Natural killer cell (primary cell): Measurements from ENCODE around the gene CBLB. TPM values are rescaled to one million over a fixed set of nuclear protein-coding genes. Genes with fewer than 3 reads are reported as not detected.

Source experiments
- ATAC-seq, 3 donors: fragments of 150-1000 bp in 2 of 3; fragments of 200-7000 bp in 1 of 3; cut with Tn5 transposase; 1 replicate in 1 of 3; 2 replicates in 2 of 3; pipeline ENCODE4 v1.10.0; 2021; ENCODE audit warnings: mild to moderate bottlenecking in 2 of 3, moderate library complexity in 2 of 3
- DNase-seq, 2 donors: peaks; one replicate each; pipeline versions ENCODE4 v3.0.0 to v3.0.0-alpha.2; 2013 to 2021; ENCODE audit warnings: mixed read lengths in 1 of 2
- H3K27ac ChIP-seq: one replicate; pipeline ENCODE4 v1.5.1; 2013; ENCODE audit warnings: mild to moderate bottlenecking, low read length
- H3K27me3 ChIP-seq: one replicate; pipeline ENCODE4 v1.6.1; 2013; ENCODE audit warnings: low read length; ENCODE audit not compliant: control insufficient read depth, insufficient read depth
- H3K36me3 ChIP-seq: one replicate; pipeline ENCODE4 v1.6.1; 2013; ENCODE audit warnings: low read length; ENCODE audit not compliant: control insufficient read depth, insufficient read depth
- H3K4me1 ChIP-seq: one replicate; pipeline ENCODE4 v1.6.1; 2013; ENCODE audit warnings: low read length; ENCODE audit not compliant: control insufficient read depth, insufficient read depth
- H3K4me3 ChIP-seq: one replicate; pipeline ENCODE4 v1.5.1; 2013; ENCODE audit warnings: low read length
- H3K9me3 ChIP-seq: one replicate; pipeline ENCODE4 v1.6.1; 2013; ENCODE audit warnings: low read length; ENCODE audit not compliant: control insufficient read depth, insufficient read depth
- H3K27ac Mint-ChIP-seq, 2 donors: one replicate each; pipeline ENCODE4 v1.8.0; 2022; ENCODE audit warnings: mild to moderate bottlenecking in 2 of 2, mixed read lengths in 2 of 2, moderate library complexity in 1 of 2
- H3K27me3 Mint-ChIP-seq, 2 donors: one replicate each; pipeline ENCODE4 v1.8.0; 2022; ENCODE audit warnings: low read depth in 2 of 2, mixed read lengths in 2 of 2
- H3K36me3 Mint-ChIP-seq: one replicate; pipeline ENCODE4 v1.8.0; 2022; ENCODE audit warnings: mixed read lengths
- H3K4me1 Mint-ChIP-seq, 2 donors: one replicate each; pipeline ENCODE4 v1.8.0; 2022; ENCODE audit warnings: mixed read lengths in 2 of 2
- H3K4me3 Mint-ChIP-seq: one replicate; pipeline ENCODE4 v1.8.0; 2022; ENCODE audit warnings: mild to moderate bottlenecking, moderate library complexity, mixed read lengths
- H3K9me3 Mint-ChIP-seq, 2 donors: one replicate each; pipeline ENCODE4 v1.8.0; 2022; ENCODE audit warnings: mixed read lengths in 2 of 2
- CTCF ChIP-seq: fragments of 200-600 bp; IDR thresholded peaks from one replicate; pipeline ENCODE4 v1.8.0; 2022; ENCODE audit warnings: antibody characterized with exemption
- WGBS: methylation state at CpG from one replicate; pipeline ENCODE4 v1.1.7; 2013; ENCODE audit warnings: missing lambda C conversion rate; ENCODE audit not compliant: insufficient coverage; 5-methylcytosine and 5-hydroxymethylcytosine counted together
- intact Hi-C: fragments of 100-400 bp; cut with micrococcal nuclease; formaldehyde crosslinking; loops from one replicate; pipeline ENCODE4 v1.14.2; 2022
- total RNA-seq, 4 donors: library from RNA; stranded (reverse); fragments of 120-200 nt in 1 of 4; gene quantifications; one replicate each; pipeline versions ENCODE4 v1.2.3 to v1.2.4, GENCODE V29; 2013 to 2022

The CBLB gene
- total RNA-seq, 3 donors from 2014 or later (not counting 1 experiment from before 2014, with no cell fraction given) = 180 to 287 (median 230) TPM

GRCh38 chr3:105913616-105914015, 44.8 kb upstream of the CBLB start:
- no peaks in the 10 kb centered on the region for H3K27me3 Mint-ChIP-seq
- no peak overlapping the region for H3K27ac Mint-ChIP-seq
- H3K4me1 Mint-ChIP-seq = no peaks in the 10 kb centered on the region
- peaks cover 6% of the 10 kb centered on the region for H3K36me3 Mint-ChIP-seq
- no peaks in the 10 kb centered on the region for H3K4me1 ChIP-seq
- no peak overlapping the region for H3K4me3 Mint-ChIP-seq
- over 99% methylated on average over 7 of the region's 7 CpGs for WGBS
- no peaks in the 10 kb centered on the region for H3K36me3 ChIP-seq
- ATAC-seq (no peak), DNase-seq (no peak)
- no peak for TF ChIP-seq CTCF
- H3K4me3 ChIP-seq = no peak overlapping the region
- H3K9me3 ChIP-seq = no peaks in the 10 kb centered on the region
- intact Hi-C loops = no loop called here
- no peak overlapping the region for H3K27ac ChIP-seq
- peaks cover 0 to 4% of the 10 kb centered on the region in 2 donors for H3K9me3 Mint-ChIP-seq
- H3K27me3 ChIP-seq = no peaks in the 10 kb centered on the region

GRCh38 chr3:105912891-105913290, 44.1 kb upstream of the CBLB start:
- no peak for TF ChIP-seq CTCF
- H3K9me3 ChIP-seq = no peaks in the 10 kb centered on the region
- no peaks in the 10 kb centered on the region for H3K4me1 ChIP-seq
- H3K36me3 ChIP-seq = no peaks in the 10 kb centered on the region
- intact Hi-C loops = no loop called here
- H3K36me3 Mint-ChIP-seq = peaks cover 6% of the 10 kb centered on the region
- H3K4me1 Mint-ChIP-seq = no peaks in the 10 kb centered on the region
- H3K4me3 ChIP-seq = no peak overlapping the region
- ATAC-seq = no peak
- H3K9me3 Mint-ChIP-seq = peaks cover 0 to 4% of the 10 kb centered on the region in 2 donors
- DNase-seq = no peak
- H3K27me3 Mint-ChIP-seq = no peaks in the 10 kb centered on the region
- no peak overlapping the region for H3K4me3 Mint-ChIP-seq
- no peak overlapping the region for H3K27ac Mint-ChIP-seq
- no peak overlapping the region for H3K27ac ChIP-seq
- H3K27me3 ChIP-seq = no peaks in the 10 kb centered on the region

- Histone ChIP-seq H3K4me3 (no peak overlapping the region), H3K27ac (no peak overlapping the region), H3K27me3 (no peaks in the 10 kb centered on the region), H3K4me1 (no peaks in the 10 kb centered on the region), H3K9me3 (no peaks in the 10 kb centered on the region), H3K36me3 (no peaks in the 10 kb centered on the region)
- H3K4me1 Mint-ChIP-seq = no peaks in the 10 kb centered on the region
- no peaks in the 10 kb centered on the region for H3K27me3 Mint-ChIP-seq
- DNase-seq (no peak), ATAC-seq (no peak)
- peaks cover 6% of the 10 kb centered on the region for H3K36me3 Mint-ChIP-seq
- intact Hi-C loops = no loop called here
- TF ChIP-seq CTCF = no peak
- H3K27ac Mint-ChIP-seq = no peak overlapping the region
- no peak overlapping the region for H3K4me3 Mint-ChIP-seq
- H3K9me3 Mint-ChIP-seq = peaks cover 0 to 4% of the 10 kb centered on the region in 2 donors
Measured at GRCh38 chr3:105911496-105911895, 42.7 kb upstream of the CBLB start.

- no peaks in the 10 kb centered on the region for H3K4me1 ChIP-seq
- no peak for ATAC-seq
- no peaks in the 10 kb centered on the region for H3K36me3 Mint-ChIP-seq
- no peak overlapping the region for H3K27ac ChIP-seq
- H3K36me3 ChIP-seq = no peaks in the 10 kb centered on the region
- WGBS = 20% methylated on average over 3 of the region's 3 CpGs
- H3K4me3 ChIP-seq = no peak overlapping the region
- TF ChIP-seq CTCF = no peak
- H3K4me3 Mint-ChIP-seq = no peak overlapping the region
- intact Hi-C loops = no loop called here
- peak in 1 of 2 donors; percentile 4 for DNase-seq
- H3K9me3 Mint-ChIP-seq = no peaks in the 10 kb centered on the region
- H3K9me3 ChIP-seq = no peaks in the 10 kb centered on the region
- H3K27ac Mint-ChIP-seq = no peak overlapping the region
- H3K27me3 Mint-ChIP-seq = no peaks in the 10 kb centered on the region
- H3K27me3 ChIP-seq = no peaks in the 10 kb centered on the region
- no peaks in the 10 kb centered on the region for H3K4me1 Mint-ChIP-seq
Measured at GRCh38 chr3:105907777-105908176, 39.0 kb upstream of the CBLB start.
